NCI-H1417 (cell line): ENCODE measurements around the gene KCNE3.
A peak's percentile ranks its signal among the peaks of the same experiment; 100 is the strongest.
"Not testable (repeated sequence)": the region's sequence is repeated elsewhere in the genome, so short reads cannot be mapped to it uniquely, and the experiment has no call there.

Source experiments
- DNase-seq, 3 experiments: peaks; one replicate each; lab custom pipeline; 2025; lab: John Stamatoyannopoulos, UW

Gene KCNE3

GRCh38 chr11:74443071-74443864, 24.1 kb downstream of the KCNE3 start:
- DNase-seq = peak; percentile 70 to 84 (median 72)

GRCh38 chr11:74442636-74443035, 24.7 kb downstream of the KCNE3 start:
- DNase-seq = no peak

- no peak for DNase-seq
Measured at GRCh38 chr11:74438681-74439080, 28.7 kb downstream of the KCNE3 start.

- no peak for DNase-seq
Measured at GRCh38 chr11:74437441-74438042, 29.8 kb downstream of the KCNE3 start.

- no peak for DNase-seq
Measured at GRCh38 chr11:74434528-74434927, 32.8 kb downstream of the KCNE3 start.

- DNase-seq = no peak
Measured at GRCh38 chr11:74429205-74429604, 38.1 kb downstream of the KCNE3 start.

- no peak for DNase-seq
Measured at GRCh38 chr11:74427384-74427886, 39.9 kb downstream of the KCNE3 start.

GRCh38 chr11:74425100-74425499, 42.2 kb downstream of the KCNE3 start:
- no peak for DNase-seq

GRCh38 chr11:74418509-74418895, 48.8 kb downstream of the KCNE3 start:
- peak in 2 of 3 experiments; percentile 20 to 63 for DNase-seq

- peak in 1 of 3 experiments; percentile 48 for DNase-seq
Measured at GRCh38 chr11:74417860-74418508, 49.4 kb downstream of the KCNE3 start.

GRCh38 chr11:74417379-74417804, 50.0 kb downstream of the KCNE3 start:
- DNase-seq = peak in 1 of 3 experiments; percentile 62

GRCh38 chr11:74416974-74417373, 50.4 kb downstream of the KCNE3 start:
- DNase-seq = not testable (repeated sequence)

- DNase-seq = no peak
Measured at GRCh38 chr11:74412733-74413359, 54.5 kb downstream of the KCNE3 start.

GRCh38 chr11:74412321-74412720, 55.0 kb downstream of the KCNE3 start:
- no peak for DNase-seq

GRCh38 chr11:74409633-74410032, 57.7 kb downstream of the KCNE3 start:
- no peak for DNase-seq
